Loucy (cell line): Measurements from ENCODE around the gene DNAJB8.

Experiments used
- EZH2phosphoT487 ChIP-seq: fragments of 200-600 bp; IDR thresholded peaks from 2 replicates; pipeline ENCODE4 v1.6.1; 2018; ENCODE audit warnings: antibody characterized with exemption, mild to moderate bottlenecking, moderate library complexity, borderline replicate concordance
- TF ChIP-seq, protein P1 (sequence below): fragments of 200-600 bp; sonication (generic); conservative IDR thresholded peaks from 2 replicates; pipeline ENCODE4 v1.5.1; 2014; ENCODE audit warnings: mild to moderate bottlenecking, antibody characterized with exemption, low read length

GRCh38 chr3:128494367-128494650 is 27.6 kb upstream of the DNAJB8 start:
- TF ChIP-seq, protein P1, sequence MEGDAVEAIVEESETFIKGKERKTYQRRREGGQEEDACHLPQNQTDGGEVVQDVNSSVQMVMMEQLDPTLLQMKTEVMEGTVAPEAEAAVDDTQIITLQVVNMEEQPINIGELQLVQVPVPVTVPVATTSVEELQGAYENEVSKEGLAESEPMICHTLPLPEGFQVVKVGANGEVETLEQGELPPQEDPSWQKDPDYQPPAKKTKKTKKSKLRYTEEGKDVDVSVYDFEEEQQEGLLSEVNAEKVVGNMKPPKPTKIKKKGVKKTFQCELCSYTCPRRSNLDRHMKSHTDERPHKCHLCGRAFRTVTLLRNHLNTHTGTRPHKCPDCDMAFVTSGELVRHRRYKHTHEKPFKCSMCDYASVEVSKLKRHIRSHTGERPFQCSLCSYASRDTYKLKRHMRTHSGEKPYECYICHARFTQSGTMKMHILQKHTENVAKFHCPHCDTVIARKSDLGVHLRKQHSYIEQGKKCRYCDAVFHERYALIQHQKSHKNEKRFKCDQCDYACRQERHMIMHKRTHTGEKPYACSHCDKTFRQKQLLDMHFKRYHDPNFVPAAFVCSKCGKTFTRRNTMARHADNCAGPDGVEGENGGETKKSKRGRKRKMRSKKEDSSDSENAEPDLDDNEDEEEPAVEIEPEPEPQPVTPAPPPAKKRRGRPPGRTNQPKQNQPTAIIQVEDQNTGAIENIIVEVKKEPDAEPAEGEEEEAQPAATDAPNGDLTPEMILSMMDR = no peak
- no peak for TF ChIP-seq EZH2phosphoT487
